Effector memory CD4-positive, alpha-beta T cell (primary cell): ENCODE data around the gene MYL3.

Experiments
- DNase-seq, 3 donors: peaks; one replicate each; pipeline ENCODE4 v3.0.0-alpha.2; 2020
- H3K27ac ChIP-seq: 2 replicates; pipeline ENCODE4 v1.7.0; 2013; ENCODE audit warnings: mild to moderate bottlenecking, low read length, moderate library complexity; ENCODE audit not compliant: insufficient read depth, poor library complexity, severe bottlenecking
- H3K27me3 ChIP-seq: replicated peaks from 2 replicates; pipeline ENCODE4 v1.7.0; 2013; ENCODE audit warnings: mild to moderate bottlenecking, low read length; ENCODE audit not compliant: insufficient read depth, control insufficient read depth, poor library complexity, severe bottlenecking
- H3K36me3 ChIP-seq: 2 replicates; pipeline ENCODE4 v1.7.0; 2013; ENCODE audit warnings: mild to moderate bottlenecking, low read length, moderate library complexity; ENCODE audit not compliant: control insufficient read depth, insufficient read depth
- H3K4me1 ChIP-seq: 2 replicates; pipeline ENCODE4 v1.7.0; 2013; ENCODE audit warnings: low read length, mild to moderate bottlenecking; ENCODE audit not compliant: control insufficient read depth, insufficient read depth, poor library complexity, severe bottlenecking
- H3K4me3 ChIP-seq: 2 replicates; pipeline ENCODE4 v1.7.0; 2013; ENCODE audit warnings: low read length, low read depth, mild to moderate bottlenecking; ENCODE audit not compliant: insufficient read depth, poor library complexity, severe bottlenecking
- H3K9me3 ChIP-seq: 2 replicates; pipeline ENCODE4 v1.7.0; 2013; ENCODE audit warnings: mild to moderate bottlenecking, low read length, moderate library complexity; ENCODE audit not compliant: control insufficient read depth

MYL3 gene

DNA sequence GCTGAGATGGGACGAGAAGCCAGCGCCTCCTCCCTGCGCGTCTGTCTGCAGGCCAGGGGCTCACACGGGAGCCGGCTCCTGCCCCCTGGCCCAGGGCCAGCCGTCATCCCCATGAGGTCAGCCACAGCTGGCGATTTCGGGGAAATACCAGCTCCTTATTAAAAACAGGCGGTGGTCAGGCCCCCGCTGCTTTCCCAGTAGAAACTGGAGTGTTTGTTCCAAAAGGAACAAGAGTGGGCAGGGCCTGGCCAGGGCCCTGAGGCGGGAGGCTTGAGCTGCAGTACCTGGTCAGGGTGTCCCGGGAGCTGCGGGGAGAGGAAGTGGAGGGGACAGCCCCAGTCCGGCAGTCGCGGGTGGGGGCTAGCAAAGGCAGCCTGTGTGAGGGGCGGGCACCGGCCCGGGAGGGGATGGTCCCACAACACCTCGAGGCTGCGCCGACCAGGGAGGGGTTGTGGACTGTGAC is 17.8 kb downstream of the MYL3 start:
- H3K4me3 ChIP-seq: peak overlapping the region; percentile 54
- no peak for DNase-seq
- no peaks in the 10 kb centered on the region for H3K27me3 ChIP-seq
- H3K27ac ChIP-seq: peak overlapping the region; percentile 8
- H3K36me3 ChIP-seq: no peaks in the 10 kb centered on the region
- H3K4me1 ChIP-seq: peaks cover 9% of the 10 kb centered on the region
- no peaks in the 10 kb centered on the region for H3K9me3 ChIP-seq

DNA sequence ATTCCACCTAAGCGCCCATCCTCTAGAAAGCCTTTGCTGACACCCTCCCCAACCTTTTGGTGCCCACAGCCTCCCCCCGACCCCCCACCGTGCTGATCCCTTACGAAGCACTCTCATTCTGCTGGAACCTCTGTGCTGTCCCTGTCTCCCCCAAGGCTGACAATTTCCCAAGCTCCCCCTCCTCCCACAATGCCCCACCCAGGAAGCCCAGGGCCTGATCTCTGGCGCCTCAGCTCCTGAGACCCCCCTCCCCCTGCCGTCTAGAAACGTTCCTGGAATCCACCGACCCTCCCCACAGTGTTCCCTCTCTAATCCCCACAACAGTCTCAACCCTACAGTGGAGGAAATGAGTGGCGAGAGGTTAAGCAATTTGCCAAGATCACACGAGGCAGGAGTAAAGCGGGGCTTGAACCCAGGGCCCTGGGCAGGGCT is 18.3 kb downstream of the MYL3 start:
- no peaks in the 10 kb centered on the region for H3K9me3 ChIP-seq
- H3K27ac ChIP-seq: no peak overlapping the region
- H3K4me1 ChIP-seq: peaks cover 9% of the 10 kb centered on the region
- DNase-seq: no peak
- no peaks in the 10 kb centered on the region for H3K36me3 ChIP-seq
- no peaks in the 10 kb centered on the region for H3K27me3 ChIP-seq
- peak overlapping the region; percentile 54 for H3K4me3 ChIP-seq

DNA sequence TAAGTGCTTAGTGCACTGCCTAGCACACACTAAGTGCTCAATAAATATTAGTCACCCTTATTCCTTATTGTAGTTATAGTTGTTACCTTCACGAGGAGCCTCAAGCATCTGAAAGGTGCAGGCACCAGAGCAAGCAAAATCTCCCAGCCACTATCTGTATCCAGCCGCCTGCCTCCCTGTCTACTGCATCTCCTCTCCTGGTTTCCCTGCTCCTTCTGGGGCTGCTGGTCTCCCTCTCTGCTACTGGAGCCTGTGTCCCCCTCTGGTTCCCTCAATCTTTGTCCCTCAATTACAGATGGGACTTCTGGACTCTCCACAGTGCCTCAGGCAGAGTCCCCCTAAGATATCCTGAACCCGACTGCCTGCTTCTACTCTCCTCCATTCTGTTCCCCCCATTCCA is 18.8 kb downstream of the MYL3 start:
- Histone ChIP-seq H3K27me3 (no peaks in the 10 kb centered on the region), H3K9me3 (no peaks in the 10 kb centered on the region), H3K36me3 (no peaks in the 10 kb centered on the region), H3K4me3 (no peak overlapping the region), H3K4me1 (peaks cover 9% of the 10 kb centered on the region), H3K27ac (no peak overlapping the region)
- no peak for DNase-seq

DNA sequence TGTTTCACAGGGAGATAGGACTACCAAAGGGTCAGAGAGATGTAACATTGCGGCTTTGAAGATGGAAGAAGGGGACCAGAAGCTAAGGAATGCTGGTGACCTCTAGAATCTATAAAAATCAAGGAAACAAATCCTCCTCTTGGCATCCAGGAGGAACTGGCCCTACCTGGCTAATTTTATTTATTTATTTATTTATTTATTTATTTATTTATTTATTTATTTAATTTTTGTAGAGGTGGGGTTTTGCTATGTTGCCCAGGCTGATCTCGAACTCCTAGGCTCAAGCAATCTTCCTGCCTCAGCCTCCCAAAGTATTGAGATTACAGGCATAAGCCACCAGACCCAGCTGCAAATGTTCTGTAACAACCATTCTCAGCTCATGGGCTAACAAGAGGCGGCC is 19.7 kb downstream of the MYL3 start:
- H3K4me1 ChIP-seq: peaks cover 9% of the 10 kb centered on the region

DNA sequence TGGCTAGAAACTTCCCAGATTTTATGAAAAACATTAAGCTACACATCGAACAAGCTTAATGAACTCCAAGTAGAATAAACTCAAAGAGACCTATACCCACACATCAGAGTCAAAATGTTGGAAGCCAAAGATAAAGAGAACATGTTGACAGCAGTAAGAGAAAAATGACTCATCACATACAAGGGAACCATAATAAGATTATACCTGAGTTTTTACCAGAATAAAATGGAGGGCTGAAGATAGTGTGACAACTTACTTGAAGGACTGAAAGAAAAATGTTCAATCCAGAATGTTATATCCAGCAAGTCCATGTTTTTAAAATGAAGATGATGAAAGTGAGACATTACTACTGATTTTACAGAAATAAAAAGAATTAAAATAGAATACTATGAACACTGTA is 22.8 kb downstream of the MYL3 start:
- no peaks in the 10 kb centered on the region for H3K4me1 ChIP-seq
- no peaks in the 10 kb centered on the region for H3K36me3 ChIP-seq
- H3K27ac ChIP-seq: no peak overlapping the region
- H3K4me3 ChIP-seq: no peak overlapping the region
- H3K27me3 ChIP-seq: no peaks in the 10 kb centered on the region
- DNase-seq: no peak
- H3K9me3 ChIP-seq: peaks cover 8% of the 10 kb centered on the region

More for the DNA sequence above, 19.7 kb downstream of the MYL3 start:
- DNase-seq: no peak
- Histone ChIP-seq H3K36me3 (no peaks in the 10 kb centered on the region), H3K27ac (no peak overlapping the region), H3K4me3 (no peak overlapping the region), H3K9me3 (peaks cover under 1% of the 10 kb centered on the region), H3K27me3 (no peaks in the 10 kb centered on the region)

DNA sequence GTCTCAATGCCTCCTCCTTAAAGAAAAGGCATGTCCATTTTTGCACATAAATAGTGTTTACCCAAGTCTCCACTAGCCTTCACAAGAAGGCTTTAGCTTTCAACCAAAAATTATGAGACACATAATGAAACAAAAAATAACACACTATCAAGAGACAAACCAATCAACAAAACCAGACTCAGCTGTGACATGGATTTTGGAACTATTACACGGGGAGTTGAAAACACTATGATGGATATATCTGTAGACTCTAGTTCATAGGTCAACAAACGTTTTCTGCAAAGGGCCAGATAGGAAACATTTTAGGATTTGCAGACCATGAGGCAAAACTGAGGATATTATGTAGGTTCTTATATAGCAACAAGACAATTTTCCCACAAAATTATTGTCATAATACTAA is 24.9 kb downstream of the MYL3 start:
- Histone ChIP-seq H3K9me3 (peaks cover 8% of the 10 kb centered on the region), H3K27me3 (no peaks in the 10 kb centered on the region)
- DNase-seq: no peak

DNA sequence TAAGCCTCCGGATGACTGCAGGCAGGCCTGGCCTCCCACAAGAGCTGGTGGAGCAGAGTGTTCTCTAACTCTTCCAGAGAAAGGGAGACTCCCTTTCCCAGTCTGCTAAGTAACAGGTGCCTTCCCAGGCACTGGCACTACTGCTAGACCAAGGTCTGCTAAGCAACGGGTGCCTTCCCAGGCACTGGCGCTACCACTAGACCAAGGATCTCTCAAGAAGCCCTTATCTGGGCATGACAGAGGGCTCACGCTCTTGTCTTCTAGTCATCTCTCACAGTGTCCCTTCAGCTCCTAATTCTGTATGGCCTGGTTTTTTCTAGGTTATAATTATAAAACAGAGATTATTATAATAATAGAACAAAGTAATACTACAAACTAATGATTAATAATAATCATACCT is 27.8 kb downstream of the MYL3 start:
- Histone ChIP-seq H3K27ac (no peak overlapping the region), H3K36me3 (no peaks in the 10 kb centered on the region), H3K4me1 (no peaks in the 10 kb centered on the region), H3K4me3 (no peak overlapping the region), H3K27me3 (no peaks in the 10 kb centered on the region), H3K9me3 (peaks cover 8% of the 10 kb centered on the region)
- no peak for DNase-seq

More for the DNA sequence above, 24.9 kb downstream of the MYL3 start:
- Histone ChIP-seq H3K4me1 (no peaks in the 10 kb centered on the region), H3K36me3 (no peaks in the 10 kb centered on the region), H3K4me3 (no peak overlapping the region), H3K27ac (no peak overlapping the region)

DNA sequence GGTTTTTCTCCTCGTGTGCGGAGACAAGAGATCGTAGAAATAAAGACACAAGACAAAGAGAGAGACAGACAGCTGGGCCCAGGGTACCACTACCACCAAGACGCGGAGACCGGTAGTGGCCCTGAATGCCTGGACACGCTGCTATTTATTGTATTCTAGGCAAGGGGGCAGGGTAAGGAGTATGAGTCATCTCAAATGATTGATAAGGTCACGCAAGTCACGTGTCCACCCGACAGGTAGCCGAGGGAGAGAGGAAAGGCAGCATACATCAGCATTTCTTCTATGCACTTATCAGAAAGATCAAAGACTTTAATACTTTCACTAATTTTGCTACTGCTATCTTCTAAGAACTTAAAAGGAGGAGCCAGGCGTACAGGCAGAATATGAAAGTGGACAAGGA is 28.2 kb downstream of the MYL3 start:
- H3K27ac ChIP-seq: no peak overlapping the region
- H3K27me3 ChIP-seq: no peaks in the 10 kb centered on the region
- H3K4me1 ChIP-seq: no peaks in the 10 kb centered on the region
- DNase-seq: no peak
- no peak overlapping the region for H3K4me3 ChIP-seq
- no peaks in the 10 kb centered on the region for H3K36me3 ChIP-seq
- peaks cover 8% of the 10 kb centered on the region for H3K9me3 ChIP-seq

DNA sequence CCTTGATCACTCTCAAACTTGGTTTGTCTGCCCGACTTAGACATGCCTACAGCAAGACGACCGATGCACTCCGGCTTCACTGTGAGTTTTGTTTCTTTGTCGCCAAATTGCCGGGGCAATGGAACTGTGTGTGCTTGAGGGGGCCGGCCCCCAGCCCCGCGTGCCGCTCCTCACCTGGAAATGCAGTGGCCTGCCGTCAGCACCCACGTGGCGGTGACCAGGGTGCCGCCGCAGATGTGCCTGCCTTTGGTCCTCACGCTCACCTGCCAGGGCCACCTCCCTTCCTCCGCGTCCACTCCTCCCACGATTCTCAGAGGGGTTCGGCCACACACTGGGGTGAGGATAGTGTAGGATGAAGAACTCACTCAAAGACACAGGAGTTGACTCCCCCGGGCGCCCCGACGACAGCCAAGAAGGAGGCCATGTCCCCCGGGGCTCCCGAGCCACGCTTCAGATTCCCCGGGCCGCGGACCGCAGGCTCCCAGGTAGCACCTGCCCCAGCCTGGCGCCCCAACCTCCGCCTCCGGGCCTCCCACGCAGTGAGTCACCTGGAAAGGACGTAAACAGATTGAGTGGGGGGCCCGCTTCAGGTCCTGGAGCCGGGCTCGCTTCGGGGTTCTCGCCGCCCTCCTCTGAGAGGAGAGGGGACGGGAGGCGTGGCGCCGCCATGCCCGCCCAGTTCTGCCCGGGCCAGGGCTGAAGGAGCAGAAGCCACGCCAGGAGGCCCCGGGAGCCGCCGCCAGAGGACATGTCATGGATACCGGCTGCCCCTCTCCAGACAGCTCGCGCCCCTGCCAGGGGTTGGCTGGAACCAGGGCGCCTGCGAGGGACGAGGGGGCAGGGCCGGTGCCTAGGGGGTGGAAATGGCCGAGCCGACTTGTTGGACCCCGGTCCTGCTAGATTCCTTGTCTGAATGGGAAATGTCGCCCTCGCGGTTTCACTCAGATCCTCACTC is 29.6 kb downstream of the MYL3 start:
- DNase-seq: no peak
- Histone ChIP-seq H3K4me3 (no peak overlapping the region), H3K36me3 (no peaks in the 10 kb centered on the region), H3K9me3 (peaks cover 8% of the 10 kb centered on the region), H3K27me3 (no peaks in the 10 kb centered on the region), H3K27ac (no peak overlapping the region), H3K4me1 (no peaks in the 10 kb centered on the region)

DNA sequence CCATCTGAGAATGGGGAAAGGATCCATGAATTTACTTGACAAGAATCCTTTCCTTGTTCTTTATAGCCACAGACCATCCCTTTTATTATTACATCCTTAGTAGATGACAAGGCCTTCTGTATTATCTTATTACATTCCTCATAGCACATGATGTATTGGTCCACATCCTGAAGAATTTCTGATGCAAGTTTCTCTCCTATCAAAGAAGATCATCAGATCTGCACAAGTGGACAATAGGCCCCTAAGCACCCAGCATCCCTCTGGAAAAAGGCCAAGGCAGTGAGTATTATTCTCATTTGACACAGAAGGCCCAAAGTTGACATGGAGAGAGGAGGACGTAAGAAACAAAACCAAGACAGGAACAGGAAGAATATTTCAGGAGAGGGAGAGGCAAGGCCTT is 31.4 kb downstream of the MYL3 start:
- DNase-seq: no peak
- Histone ChIP-seq H3K27ac (no peak overlapping the region), H3K4me1 (no peaks in the 10 kb centered on the region), H3K36me3 (no peaks in the 10 kb centered on the region), H3K9me3 (no peaks in the 10 kb centered on the region), H3K27me3 (no peaks in the 10 kb centered on the region), H3K4me3 (no peak overlapping the region)
